HepG2 (cell line): Measurements from ENCODE around the gene CPXM1.

Experiments used
- BCL6 ChIP-seq: IDR thresholded peaks from 2 replicates; pipeline ENCODE4 v1.6.1; 2016; ENCODE audit warnings: missing genetic modification reagents, missing compliant biosample characterization
- MYC ChIP-seq: sonication (generic); formaldehyde crosslinking; IDR thresholded peaks from 2 replicates; pipeline ENCODE4 v1.9.0; 2021; ENCODE audit warnings: missing genetic modification reagents, borderline replicate concordance

- TF ChIP-seq MYC (CRISPR knock-in tag) (0 out of 2 replicates have a peak, but pooled peaks have one; percentile 20), BCL6 (CRISPR knock-in tag) (no peak)
Observed at GRCh38 chr20:2816583-2817340, 16.3 kb upstream of the CPXM1 start.
